Fibroblast of pulmonary artery (primary cell): ENCODE results near the gene DCX.

Experiments used
- DNase-seq: peaks from one replicate; pipeline ENCODE4 v3.0.0-alpha.2; 2010; ENCODE audit warnings: low read depth
- H3K4me3 ChIP-seq: replicated peaks from 2 replicates; pipeline ENCODE4 v1.5.1; 2011; ENCODE audit warnings: low read depth, mild to moderate bottlenecking, control low read depth, low read length, moderate library complexity
- TF ChIP-seq, protein P1 (sequence below): IDR thresholded peaks from 2 replicates; pipeline ENCODE4 v1.5.1; 2011; ENCODE audit warnings: mild to moderate bottlenecking, control low read depth, low read length, inconsistent platforms; ENCODE audit errors: missing control alignments

The DCX gene

GRCh38 chrX:111411983-111412382 lies at the start of gene DCX:
TSS of gene DCX (minus strand) at chrX:111412192. CDS start at chrX:111410398, 1,794 bp downstream.
- TF ChIP-seq, protein P1, sequence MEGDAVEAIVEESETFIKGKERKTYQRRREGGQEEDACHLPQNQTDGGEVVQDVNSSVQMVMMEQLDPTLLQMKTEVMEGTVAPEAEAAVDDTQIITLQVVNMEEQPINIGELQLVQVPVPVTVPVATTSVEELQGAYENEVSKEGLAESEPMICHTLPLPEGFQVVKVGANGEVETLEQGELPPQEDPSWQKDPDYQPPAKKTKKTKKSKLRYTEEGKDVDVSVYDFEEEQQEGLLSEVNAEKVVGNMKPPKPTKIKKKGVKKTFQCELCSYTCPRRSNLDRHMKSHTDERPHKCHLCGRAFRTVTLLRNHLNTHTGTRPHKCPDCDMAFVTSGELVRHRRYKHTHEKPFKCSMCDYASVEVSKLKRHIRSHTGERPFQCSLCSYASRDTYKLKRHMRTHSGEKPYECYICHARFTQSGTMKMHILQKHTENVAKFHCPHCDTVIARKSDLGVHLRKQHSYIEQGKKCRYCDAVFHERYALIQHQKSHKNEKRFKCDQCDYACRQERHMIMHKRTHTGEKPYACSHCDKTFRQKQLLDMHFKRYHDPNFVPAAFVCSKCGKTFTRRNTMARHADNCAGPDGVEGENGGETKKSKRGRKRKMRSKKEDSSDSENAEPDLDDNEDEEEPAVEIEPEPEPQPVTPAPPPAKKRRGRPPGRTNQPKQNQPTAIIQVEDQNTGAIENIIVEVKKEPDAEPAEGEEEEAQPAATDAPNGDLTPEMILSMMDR, result no peak
- DNase-seq, result no peak
- no peak within 1 kb of the TSS for H3K4me3 ChIP-seq

DNA sequence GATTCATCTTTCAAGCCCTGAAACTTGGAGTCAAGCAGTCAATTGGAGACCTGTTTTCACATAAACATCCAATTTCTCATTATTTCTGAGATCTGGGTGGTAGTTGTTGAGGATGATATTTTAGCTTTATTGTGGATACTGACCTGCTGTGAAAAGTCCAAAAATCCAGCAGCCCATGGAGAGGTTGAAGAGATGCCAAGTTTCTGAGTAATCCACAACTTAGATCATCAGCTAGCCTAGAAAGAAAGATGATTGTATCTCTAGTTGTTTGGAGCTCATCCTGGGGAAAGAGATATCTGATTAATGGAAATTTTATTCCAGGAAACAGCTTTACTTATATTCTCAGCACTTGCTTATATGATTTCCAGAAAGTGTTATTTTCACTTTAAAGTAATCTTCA lies 48.6 kb upstream of the DCX start:
- no peak overlapping the region for H3K4me3 ChIP-seq
- DNase-seq, result no peak
- TF ChIP-seq, protein P1, result no peak

- TF ChIP-seq, protein P1, result no peak
- peak; percentile 0 for DNase-seq
- no peak overlapping the region for H3K4me3 ChIP-seq
These were observed 35.3 kb upstream of the DCX start for GRCh38 chrX:111447298-111447697.

DNA sequence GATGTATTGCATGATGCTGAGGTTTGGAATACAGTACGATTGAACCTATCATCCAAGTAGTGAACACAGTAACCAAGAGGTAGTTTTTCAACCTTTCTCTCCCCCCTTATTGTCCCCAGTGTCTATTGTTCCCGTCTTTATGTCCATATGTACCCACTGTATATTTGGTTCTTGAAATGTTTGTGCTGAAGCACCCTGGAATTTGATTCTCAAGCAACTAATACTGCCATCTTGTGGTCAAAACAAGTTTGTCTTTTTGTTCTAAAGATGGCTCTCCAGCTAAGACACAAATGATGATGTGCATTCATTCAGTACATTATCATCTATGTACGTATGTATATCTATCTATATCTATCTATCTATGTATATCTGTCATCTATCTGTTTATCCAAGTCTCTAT lies 33.5 kb upstream of the DCX start:
- TF ChIP-seq, protein P1, result peak; percentile 49
- peak; percentile 50 for DNase-seq
- no peak overlapping the region for H3K4me3 ChIP-seq

- DNase-seq, result no peak
- TF ChIP-seq, protein P1, result no peak
- H3K4me3 ChIP-seq, result no peak overlapping the region
These were observed 32.9 kb upstream of the DCX start for GRCh38 chrX:111444881-111445280.

- no peak overlapping the region for H3K4me3 ChIP-seq
- DNase-seq, result no peak
- TF ChIP-seq, protein P1, result no peak
These were observed 32.0 kb upstream of the DCX start for GRCh38 chrX:111443946-111444345.

DNA sequence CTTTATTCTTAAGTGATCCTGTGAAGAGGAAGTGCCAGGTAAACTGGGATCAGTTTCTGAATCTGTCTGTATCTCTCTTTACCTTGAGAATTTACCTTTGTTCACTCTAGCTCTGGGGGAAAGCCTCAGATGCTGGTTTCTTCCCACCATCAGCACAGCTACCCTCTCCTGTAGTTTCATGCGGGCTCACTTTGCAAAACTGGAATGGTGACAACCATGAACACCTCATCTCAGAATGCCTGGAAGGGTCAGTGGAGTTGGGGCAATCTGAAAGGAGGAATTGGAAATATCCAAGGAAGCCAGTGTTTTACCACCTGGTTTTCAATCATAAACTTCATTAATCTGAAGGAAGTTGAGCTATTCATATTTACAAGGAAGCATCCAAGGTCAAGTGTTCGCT lies 30.8 kb upstream of the DCX start:
- no peak overlapping the region for H3K4me3 ChIP-seq
- DNase-seq, result no peak
- TF ChIP-seq, protein P1, result no peak
